Superior temporal gyrus (tissue), 1 donor: ENCODE measurements around the gene TEAD1.

Source experiments
- DNase-seq: peaks from one replicate; pipeline ENCODE4 v3.0.0-alpha.2; 2016; ENCODE audit errors: extremely low spot score

The TEAD1 gene

DNA sequence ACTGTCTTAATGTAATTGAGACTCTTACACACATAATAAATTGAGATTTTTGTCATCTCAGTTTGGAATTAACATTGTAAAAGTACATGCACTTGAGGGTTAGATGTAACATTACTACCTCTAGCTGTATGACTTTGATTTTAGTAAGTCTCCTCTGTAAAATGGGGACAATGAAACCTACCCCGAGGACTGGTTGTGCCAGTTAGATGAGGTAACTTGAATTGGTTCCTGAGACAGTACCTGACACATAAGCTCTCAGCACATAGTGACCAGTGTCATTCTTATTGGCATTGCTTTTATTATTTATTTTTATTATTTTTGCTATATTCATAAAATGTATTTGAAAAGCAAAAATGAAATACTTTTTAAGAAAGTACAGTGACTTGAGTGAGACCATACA is 114.8 kb downstream of the TEAD1 start:
- no peak for DNase-seq

DNA sequence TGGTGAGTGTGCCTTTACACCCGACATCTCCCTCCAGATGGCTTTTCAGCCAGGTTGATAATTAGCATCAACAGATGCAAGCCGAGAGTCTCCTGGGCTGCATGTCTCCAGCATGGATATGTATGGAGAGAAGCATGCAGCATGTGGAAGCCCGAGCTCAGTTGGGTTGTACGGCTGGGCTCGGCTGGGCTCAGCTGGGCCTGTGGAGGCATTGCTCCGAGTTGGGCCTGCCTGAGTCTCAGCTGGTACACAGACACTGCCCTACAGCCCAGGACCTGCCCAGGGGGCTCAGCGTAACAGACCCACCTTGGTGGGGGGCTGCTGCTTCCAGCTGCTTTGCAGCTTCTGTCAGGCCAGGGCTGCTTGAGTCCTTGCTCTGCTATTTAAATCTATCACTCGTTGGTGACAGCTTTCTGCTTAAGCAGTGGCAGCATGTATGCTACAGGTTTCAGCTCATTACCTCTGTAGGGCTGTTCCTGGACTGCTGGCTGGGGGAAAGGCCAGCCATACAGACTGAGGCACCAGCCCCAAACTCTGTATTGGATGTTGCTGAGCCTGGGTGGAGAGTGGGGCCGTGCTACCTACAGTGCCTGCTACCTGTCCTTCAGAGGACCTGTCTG is 115.5 kb downstream of the TEAD1 start:
- DNase-seq, result no peak

DNA sequence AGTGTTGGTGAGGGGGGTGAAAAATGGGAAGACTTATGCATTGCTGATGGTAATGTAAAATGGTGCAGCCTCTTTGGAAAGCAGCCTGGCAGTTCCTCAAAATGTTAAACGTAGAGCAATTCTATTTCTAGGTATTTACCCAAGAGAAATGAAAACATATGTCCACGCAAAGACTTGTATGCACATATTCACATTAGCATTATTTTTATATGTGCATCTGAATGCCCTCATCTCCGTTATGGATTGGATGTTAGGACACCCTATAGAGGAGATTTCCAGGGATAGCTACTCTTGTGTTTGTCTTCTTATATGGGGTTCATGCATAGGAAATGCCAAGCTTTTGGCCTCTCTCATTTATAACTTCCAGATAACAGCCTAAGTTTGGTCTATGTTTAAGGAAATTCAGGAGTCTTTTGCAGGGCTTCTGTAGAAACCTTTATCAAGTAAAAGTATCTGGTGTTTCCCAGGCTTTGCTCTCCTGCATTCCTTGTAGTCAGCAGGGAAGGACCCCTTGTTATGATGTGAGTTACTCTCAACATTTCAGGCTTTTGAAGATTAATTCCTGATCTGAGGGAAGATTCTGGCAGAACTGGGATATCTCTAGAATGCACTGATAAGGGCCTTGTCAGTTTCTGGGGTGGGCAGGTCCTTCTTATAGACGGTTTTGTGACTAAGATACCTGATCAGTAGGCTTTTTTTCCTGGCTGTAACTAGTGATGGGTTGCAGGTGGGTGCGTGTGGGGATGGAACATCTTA is 116.8 kb downstream of the TEAD1 start:
- DNase-seq, result no peak

DNA sequence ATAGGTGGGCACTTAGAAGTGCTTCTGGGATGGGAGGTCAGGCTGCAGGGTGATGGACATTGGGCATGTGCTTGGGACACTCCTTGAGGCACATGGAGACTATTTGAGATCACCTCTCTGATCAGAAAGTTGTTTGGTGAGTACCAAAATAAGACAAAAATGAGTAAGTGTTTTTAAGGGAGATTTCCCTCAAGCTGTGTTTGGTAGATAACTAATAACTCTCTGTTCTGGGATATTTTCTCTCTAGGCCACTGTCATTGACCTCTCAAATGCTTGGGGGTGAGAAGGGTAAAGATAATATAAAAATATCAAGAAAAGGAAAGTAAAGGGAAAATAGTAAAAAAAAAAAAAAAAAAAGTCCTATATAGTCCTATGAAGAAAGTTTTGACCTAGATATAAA is 117.8 kb downstream of the TEAD1 start:
- DNase-seq, result no peak

DNA sequence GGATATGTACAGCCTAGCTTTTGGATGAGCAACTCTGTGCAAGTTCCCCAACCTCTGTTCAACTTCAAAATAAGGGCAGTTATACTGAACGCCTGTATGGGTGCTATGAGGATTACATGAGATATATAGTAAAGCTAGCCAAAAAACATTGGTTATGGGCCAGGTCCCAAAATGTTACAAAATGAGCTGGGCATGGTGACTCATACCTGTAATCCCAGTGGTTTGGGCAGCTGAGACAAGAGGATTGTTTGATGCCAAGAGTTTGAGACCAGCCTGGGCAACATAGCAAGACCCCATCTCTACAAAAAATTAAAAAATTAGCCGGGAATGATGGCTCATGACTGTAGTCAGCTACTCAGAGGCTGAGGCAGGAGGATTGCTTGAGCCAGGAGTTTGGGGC is 118.4 kb downstream of the TEAD1 start:
- DNase-seq, result no peak

DNA sequence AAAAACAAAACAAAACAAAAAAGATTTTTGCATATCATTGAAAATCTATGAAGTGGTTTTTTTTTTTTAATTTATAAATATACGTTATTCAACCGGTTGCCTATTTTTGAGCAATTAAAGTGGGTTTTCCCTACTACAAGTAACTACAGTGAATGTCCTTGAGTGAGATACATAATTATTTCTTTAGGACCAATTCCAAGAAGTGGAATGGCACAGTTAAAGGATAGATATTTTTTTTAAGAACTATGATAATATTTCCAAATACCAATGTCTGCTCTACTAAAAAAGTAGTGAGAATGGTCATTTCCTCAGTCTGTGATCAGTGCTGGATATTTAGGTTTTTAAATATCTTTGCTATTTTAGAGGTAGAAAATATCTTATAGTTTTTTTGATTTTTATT is 118.8 kb downstream of the TEAD1 start:
- no peak for DNase-seq

DNA sequence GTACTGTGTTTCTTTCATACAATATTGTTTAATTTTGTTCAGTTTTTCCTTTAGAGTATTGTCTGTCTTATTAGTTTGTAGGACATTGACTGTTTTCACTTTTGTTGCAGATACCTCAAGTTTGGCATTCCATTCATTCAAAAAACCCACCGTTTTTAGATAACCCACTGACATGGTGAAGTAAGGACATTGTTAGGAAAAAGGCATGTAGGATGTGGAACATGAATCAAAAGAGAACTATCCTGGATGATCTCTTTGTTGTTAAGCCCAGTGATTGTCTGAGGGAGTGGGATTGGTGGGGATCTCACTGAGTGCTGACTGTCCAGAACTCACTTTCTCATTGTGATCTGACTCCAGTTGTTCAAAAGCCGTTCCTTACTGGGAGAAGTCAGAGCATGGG is 119.3 kb downstream of the TEAD1 start:
- no peak for DNase-seq

DNA sequence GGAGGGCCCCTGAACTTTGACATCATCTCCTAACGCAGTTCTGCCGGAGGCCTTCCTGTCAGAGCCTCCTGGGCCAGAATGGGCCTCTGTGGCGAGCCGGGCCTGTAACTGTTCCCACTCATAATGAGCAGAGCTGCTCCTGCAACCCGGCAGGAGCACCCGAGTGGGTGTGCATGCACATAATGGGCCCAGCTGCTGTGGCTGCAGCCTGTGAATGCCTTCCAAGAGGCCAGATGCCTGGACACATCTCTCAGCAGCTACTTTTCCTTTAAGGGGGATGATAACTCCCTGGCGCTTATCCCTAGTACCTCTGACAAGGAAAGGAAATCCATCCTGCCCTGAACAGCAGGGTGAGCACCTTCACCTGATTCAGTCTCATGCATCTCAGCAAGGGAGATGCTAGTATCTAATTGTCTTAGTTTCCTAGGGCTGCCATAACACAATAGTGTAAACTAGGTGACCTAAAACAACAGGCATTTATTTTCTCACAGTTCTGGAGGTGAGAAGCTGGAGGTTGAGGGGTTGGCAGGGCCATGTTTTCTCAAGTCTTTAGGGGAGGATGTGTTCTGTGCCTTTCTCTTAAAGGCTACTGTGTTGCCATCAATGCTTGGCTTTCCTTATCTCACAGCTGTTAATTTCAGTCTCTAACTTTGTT is 120.5 kb downstream of the TEAD1 start:
- no peak for DNase-seq

DNA sequence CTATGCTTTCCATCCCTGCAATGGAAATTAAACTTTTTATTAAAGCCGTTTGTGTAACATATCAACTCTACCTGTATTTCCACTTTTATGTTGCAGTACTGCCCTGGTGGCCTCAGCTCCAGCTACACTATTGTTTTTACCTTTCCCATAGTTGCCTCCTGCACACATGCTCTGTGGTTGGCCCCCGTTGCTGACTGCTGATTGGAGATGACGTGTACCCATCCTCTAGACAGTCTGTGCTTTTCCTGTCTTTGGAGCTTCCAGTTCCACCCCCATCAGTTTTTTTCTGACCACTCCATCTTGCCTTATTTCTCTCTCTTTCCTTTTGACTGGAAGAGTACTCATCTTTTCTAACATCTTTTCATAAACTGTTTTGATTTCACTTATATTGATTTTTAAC is 123.8 kb downstream of the TEAD1 start:
- no peak for DNase-seq

DNA sequence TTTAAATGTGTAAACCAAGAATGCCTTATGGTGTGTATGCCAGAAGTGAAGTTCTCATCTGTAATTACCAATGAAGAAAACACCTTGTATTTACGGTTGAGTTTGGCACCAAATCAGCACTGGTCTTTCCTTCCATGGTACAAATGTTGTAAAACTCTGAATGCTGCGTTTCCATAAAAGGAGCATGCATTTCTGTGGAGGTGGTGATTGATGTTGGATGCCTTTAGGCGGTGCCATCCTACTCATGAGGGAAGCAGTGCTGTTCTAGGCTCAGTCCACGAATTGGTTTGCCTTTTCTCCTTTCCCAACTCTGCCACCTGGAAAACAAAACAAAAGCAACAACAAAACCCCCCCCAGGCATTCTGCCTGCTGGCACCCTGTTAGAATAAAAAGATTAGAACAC is 124.4 kb downstream of the TEAD1 start:
- DNase-seq, result no peak

DNA sequence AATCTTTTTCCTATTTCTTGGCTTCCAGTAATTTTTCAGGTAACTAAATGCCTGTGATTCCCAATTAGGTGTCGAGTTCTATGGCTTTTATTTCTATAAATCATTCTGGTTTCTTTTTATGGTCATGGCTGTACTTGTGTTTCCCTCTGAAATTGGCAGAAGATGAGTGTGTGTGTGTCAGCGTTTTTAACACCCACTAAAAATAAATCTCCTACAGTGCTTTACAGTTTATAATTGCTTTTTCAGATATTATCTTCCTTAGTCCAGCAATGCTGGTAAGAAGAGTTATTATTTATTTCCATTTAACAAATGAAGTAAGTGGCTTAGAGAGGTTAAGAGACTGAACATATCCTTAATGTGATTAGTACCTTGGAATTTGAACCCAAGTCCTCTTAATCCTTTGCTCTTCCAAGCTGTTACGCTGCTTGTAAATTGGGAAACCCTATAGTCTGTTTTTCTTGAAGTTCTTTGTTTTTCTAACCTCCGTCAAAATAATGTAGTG is 125.2 kb downstream of the TEAD1 start:
- peak; percentile 35 for DNase-seq

DNA sequence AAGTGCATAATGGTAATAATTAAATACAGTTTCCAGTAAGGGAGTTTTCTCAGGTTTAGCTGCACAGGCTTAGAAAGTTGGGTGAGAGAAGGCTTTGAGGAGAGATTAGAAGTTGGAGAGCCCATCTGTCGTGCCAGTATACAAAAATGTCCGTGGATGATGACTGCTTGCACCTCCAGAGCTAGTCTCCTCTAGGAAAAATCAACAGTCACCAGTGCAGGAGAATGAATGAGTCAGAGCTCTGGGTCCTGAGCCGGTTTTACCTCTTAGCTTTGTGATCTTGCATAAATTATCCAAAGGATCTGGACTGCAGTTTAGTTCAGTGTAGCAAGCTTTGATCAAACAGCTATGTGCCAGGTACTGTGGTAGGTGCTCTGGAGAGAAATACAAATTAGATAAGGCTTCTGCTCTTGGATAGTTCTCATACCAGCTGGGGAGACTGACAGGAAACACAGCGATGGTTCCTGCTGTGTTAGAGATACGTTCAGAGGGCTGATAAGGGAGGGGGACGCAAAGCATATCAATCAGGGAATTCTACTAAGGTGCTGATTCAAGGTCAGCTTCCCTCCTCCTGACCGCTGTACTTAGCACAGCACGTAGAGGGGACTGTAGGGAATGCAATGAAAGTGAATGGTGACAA is 125.9 kb downstream of the TEAD1 start:
- no peak for DNase-seq

DNA sequence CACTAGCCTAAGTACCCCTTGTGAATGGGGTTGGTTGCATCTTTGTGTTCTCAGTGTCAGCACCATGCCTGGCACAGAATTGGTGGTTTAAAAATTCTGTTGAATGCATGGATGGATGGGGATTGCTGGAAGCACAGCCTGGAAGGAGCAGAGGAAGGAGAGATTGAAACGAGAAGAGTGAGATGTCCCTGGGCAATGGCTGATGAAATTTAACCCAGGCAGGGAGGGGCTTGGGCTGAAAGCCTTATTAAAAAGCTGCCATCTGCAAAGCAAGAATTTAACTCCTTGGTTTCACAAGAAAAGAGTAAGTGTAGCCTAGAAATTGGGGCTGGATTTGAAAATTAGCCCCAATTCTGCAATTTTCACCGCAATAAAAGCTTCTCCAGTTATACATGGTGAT is 126.7 kb downstream of the TEAD1 start:
- DNase-seq, result no peak

DNA sequence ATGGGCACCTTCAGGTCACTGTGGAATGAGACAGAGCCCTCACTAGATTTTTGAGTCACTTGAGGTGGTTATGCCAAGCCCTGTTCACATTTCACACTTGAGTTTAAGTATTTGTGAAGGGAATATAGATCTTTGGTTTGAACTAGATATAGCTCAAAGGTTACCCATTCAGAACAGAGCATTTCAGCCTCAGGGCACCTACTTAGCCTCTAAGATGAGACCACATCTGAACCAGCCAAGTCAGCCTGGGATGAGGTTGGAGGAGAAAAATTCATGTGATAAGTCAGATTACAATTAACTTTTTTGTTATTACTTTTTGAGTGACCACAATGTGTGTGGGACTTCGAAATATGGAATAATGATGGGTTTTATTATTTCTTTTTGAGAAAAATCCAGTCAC is 127.8 kb downstream of the TEAD1 start:
- no peak for DNase-seq

DNA sequence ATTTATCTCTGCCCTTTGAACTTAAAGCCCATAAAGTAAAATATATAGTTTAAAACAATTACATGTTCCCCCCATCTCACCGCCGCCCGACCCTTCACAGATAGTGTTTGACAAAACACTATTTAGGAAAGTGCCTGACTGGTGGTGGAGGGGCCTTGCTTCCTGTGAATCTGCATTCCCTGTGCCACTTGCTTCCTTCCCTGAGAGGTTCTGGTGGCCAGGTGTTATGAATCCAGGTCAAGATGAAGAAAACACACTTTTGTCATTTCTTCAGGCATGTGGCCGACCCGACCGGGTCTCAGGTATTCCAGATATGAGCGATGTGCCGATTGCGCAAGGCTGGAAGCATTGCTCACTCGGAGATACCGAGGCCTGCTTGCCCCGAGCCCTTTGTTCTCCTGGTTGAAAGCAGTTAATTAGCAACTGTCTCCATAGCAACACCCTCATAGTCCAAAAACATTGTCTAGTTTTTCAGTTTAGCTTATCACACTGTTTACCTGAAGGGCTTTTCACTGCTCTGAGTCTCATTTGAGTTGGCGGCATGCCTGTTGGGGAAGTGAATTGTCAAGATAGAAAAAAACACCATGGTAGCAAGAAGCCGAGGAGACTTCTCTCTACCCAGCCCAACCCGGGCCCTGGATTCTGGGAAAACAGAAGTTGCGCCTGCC is 128.3 kb downstream of the TEAD1 start:
- no peak for DNase-seq

DNA sequence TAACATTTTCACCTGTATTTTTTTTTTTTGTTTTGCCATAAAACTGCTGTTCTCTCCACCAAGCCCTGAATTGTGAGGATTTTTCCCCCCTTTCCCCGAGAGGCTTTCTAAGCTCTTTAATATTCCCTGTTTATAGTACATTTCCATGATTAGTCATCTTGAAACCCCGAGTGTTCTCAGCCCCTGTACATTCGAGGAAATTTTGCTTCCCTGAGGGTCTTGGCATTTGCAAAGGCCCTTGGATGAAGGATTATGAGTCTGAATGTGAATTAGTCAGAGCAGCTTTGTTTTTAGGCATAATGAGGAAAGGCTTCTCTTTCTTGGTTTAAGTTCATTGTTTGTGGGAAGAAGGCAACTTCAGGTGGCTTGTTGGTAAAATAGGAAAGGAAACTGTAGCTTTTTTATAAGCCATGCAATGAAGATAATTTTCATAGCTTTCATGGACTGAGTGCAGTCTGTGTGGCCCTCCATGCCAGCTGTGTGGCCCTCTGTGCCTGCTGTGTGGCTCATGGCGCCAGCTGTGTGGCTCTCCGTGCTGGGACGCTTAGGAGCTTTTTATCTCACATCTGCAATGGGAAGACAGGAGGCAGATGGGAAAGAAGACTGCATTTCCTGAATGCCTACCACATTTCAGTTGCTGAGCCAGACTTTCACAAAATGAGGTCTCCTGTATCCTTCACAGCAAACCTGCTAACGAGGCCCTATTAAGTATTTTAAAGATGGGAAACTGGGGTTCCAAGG is 129.0 kb downstream of the TEAD1 start:
- no peak for DNase-seq

DNA sequence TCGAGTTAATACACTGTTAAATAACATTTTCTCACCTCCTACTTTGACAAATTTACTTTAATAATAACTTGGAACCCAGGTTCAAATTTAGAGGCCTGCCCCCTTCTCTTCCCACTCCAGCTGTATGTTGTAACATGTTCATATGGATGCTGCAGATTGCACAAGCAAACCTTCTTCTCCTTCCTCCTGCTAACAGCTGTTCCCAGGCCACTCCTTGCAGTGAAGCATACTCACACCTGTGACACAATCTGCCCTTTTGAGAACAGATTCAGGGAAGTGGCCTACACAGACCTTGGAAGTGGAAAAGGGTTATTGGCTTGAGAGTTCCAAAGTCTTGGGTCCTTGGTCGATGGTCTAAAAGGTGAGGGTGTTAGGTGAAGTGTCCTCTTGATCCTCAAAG is 131.9 kb downstream of the TEAD1 start:
- DNase-seq, result no peak

DNA sequence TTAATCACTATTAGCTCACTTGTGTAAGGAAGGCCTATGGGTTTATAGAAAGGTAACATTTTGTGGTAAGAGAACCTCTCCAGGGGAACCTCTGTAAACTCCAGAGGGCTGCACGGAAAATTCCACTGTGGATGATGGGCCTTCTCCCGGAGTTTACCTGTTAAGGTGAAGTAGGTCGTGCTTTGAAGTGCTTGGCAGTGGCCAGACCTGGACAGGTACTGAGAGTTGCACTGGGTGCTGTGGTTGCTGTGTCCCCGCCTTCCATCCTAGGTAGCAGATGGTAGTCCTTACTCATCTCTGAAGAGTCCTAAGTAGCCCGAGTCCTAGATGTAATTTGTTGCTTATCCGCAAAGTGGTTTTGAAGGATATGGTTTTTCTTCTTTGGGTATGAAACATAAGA is 133.4 kb downstream of the TEAD1 start:
- no peak for DNase-seq

DNA sequence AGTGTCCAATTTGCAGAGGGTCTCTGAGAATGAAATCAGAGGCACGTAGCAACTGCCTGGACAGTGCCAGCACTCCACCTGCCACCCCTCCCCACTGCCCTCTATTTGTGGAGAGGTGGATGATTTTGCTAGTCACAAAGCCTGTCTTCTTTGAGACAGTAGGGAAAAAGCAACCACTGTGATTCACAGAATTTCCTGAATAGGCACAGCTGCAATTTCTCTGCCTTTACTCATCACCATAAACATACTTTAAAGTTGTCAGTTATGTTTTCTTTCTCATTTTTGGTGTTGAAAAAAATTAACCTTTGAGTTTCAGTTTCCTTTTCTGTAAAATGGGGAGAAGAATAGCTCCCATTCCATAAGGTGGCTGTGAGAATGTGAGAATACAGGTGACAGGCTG is 134.3 kb downstream of the TEAD1 start:
- no peak for DNase-seq

DNA sequence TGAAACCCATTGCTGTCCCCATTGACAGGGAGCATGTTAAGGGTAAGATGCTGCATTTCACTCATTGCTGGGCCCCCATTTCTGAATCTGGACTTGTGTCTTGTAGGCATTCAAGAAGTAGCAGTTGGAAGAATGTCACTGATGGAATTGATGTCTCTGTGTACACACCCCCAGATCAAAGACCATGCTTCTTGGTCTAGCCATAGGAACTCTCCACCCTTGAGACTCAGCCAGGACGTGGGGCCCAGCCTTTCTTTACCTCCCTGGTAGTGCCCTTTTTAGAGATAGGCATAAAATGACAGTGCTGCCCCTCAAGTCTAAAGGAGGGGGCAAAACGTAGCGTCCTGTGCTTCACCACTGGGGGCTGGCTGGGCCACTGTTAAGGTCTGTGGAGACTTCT is 135.1 kb downstream of the TEAD1 start:
- DNase-seq, result no peak

DNA sequence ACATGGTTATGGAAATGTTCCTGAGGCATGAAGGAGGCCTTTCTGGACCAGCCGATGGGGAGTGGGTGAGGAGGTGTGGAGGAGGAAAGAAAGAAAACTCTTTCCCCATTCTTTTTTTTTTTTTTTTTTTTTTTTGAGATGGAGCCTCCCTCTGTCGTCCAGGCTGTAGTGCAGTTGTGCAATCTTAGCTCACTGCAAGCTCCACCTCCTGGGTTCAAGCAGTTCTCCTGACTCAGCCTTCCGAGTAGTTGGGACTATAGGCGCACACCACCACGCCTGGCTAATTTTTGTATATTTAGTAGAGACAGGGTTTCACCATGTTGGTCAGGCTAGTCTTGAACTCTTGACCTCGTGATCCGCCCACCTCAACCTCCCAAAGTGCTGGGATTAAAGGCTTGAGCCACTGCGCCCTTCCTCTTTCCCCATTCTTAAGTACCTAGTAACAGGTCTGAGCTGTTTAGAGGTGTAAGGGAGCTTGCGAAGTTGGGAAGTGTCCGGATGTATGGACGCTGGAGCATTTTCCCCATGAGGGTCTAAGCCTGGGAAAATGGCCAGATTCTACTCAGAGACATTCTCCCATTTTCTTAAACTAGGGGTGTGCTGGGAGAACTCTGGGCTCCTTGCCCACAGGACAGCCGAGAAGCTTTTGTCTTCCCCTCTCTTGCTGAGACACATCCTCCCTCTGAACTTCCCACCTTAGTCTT is 135.8 kb downstream of the TEAD1 start:
- DNase-seq, result no peak
